Stimulated activated naive CD4-positive, alpha-beta T cell (primary cell): ENCODE results near the gene SRRM4.
A peak's percentile ranks its signal among the peaks of the same experiment; 100 is the strongest.
"Not testable (repeated sequence)": the region's sequence is repeated elsewhere in the genome, so short reads cannot be mapped to it uniquely, and the experiment has no call there.

Experiments
- DNase-seq, 6 experiments: peaks; one replicate each; lab custom pipeline; 2025; lab: John Stamatoyannopoulos, UW

Gene SRRM4

GRCh38 chr12:119008691-119009221, 27.4 kb downstream of the SRRM4 start:
- no peak for DNase-seq

- DNase-seq, result no peak
Observed at GRCh38 chr12:119011231-119011630, 29.9 kb downstream of the SRRM4 start.

GRCh38 chr12:119012179-119012578, 30.8 kb downstream of the SRRM4 start:
- DNase-seq, result no peak

- DNase-seq, result no peak
Observed at GRCh38 chr12:119013023-119013422, 31.7 kb downstream of the SRRM4 start.

- no peak for DNase-seq
Observed at GRCh38 chr12:119014368-119014767, 33.0 kb downstream of the SRRM4 start.

GRCh38 chr12:119016715-119017114, 35.4 kb downstream of the SRRM4 start:
- DNase-seq, result no peak

GRCh38 chr12:119019166-119019565, 37.8 kb downstream of the SRRM4 start:
- DNase-seq, result no peak

- no peak for DNase-seq
Observed at GRCh38 chr12:119020406-119021360, 39.3 kb downstream of the SRRM4 start.

GRCh38 chr12:119024356-119024755, 43.0 kb downstream of the SRRM4 start:
- DNase-seq, result no peak

GRCh38 chr12:119025786-119026185, 44.4 kb downstream of the SRRM4 start:
- DNase-seq, result no peak

GRCh38 chr12:119033332-119033731, 52.0 kb downstream of the SRRM4 start:
- not testable (repeated sequence) for DNase-seq

- DNase-seq, result no peak
Observed at GRCh38 chr12:119036878-119037825, 55.8 kb downstream of the SRRM4 start.

- DNase-seq, result no peak
Observed at GRCh38 chr12:119044094-119044493, 62.8 kb downstream of the SRRM4 start.

GRCh38 chr12:119047641-119048040, 66.3 kb downstream of the SRRM4 start:
- DNase-seq, result no peak

- DNase-seq, result no peak
Observed at GRCh38 chr12:119050663-119051062, 69.3 kb downstream of the SRRM4 start.

- DNase-seq, result no peak
Observed at GRCh38 chr12:119051474-119051873, 70.1 kb downstream of the SRRM4 start.

GRCh38 chr12:119052001-119052400, 70.7 kb downstream of the SRRM4 start:
- no peak for DNase-seq

GRCh38 chr12:119055977-119056376, 74.6 kb downstream of the SRRM4 start:
- DNase-seq, result no peak

GRCh38 chr12:119060847-119061796, 79.8 kb downstream of the SRRM4 start:
- DNase-seq, result peak in 1 of 6 experiments; percentile 8

GRCh38 chr12:119068129-119068856, 87.0 kb downstream of the SRRM4 start:
- no peak for DNase-seq
